Gastrocnemius medialis (tissue), 4 donors: ENCODE measurements around the gene UNC5A.

ENCODE experiments used
- POLR2A ChIP-seq, 2 donors: fragments of 450-650 bp; IDR thresholded peaks; one replicate each; pipeline ENCODE4 v1.6.1; 2017; ENCODE audit warnings: antibody characterized with exemption in 2 of 2, mild to moderate bottlenecking in 2 of 2, moderate library complexity in 2 of 2
- TF ChIP-seq, protein P1 (sequence below), 5 experiments: fragments of 450-650 bp in 3 of 5; fragments of 200-600 bp in 2 of 5; sonication (generic) in 2 of 5; IDR thresholded peaks in 4 of 5; conservative IDR thresholded peaks in 1 of 5; 1 replicate in 4 of 5; 2 replicates in 1 of 5; pipeline ENCODE4 v1.5.1; 2016 to 2019; ENCODE audit warnings: antibody characterized with exemption in 5 of 5, mild to moderate bottlenecking in 3 of 5, moderate library complexity in 3 of 5

DNA sequence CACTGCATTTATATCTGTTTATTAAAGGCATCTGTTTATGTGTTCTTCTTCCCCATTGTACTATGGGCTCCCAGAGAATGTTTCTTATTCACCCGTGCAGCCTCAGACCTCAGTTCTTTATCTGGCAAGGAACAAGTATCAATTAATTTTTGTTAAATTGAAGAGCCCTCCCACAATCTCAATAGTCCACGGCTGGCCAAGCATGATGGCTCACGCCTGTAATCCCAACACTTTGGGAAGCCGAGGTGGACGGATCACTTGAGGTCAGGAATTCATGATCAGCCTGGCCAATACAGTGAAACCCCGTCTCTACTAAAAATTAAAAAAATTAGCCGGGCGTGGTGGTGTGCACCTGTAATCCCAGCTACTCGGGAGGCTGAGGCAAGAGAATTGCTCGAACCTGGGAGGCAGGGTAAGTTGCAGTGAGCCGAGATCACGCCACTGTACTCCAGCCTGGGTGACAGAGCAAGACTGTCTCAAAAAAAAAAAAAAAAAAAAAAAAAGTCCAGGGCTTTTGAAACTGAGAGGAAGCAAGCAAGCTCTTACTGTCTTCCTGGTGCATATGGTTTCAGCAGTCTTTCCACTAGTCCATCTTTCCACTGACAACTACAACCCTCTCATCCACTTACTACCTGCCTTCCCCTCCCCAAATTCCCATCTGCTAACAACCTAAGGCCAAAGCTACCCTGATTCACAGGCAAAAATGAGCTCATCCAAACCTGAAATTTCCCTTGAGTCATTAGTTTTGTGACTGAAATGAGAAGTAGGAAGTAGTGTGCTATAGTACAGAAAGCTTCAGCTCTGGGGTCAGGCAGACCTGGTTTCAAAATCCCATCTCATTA lies 91.1 kb downstream of the UNC5A start:
- TF ChIP-seq, protein P1, sequence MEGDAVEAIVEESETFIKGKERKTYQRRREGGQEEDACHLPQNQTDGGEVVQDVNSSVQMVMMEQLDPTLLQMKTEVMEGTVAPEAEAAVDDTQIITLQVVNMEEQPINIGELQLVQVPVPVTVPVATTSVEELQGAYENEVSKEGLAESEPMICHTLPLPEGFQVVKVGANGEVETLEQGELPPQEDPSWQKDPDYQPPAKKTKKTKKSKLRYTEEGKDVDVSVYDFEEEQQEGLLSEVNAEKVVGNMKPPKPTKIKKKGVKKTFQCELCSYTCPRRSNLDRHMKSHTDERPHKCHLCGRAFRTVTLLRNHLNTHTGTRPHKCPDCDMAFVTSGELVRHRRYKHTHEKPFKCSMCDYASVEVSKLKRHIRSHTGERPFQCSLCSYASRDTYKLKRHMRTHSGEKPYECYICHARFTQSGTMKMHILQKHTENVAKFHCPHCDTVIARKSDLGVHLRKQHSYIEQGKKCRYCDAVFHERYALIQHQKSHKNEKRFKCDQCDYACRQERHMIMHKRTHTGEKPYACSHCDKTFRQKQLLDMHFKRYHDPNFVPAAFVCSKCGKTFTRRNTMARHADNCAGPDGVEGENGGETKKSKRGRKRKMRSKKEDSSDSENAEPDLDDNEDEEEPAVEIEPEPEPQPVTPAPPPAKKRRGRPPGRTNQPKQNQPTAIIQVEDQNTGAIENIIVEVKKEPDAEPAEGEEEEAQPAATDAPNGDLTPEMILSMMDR (IDR thresholded peaks at IDR 0.05 in 4 of 5, conservative IDR thresholded peaks at IDR 0.05 in 1 of 5) = no peak
- no peak for TF ChIP-seq POLR2A (IDR thresholded peaks at IDR 0.05)
